ENCODE results near the gene ACER3.

ACER3 gene

DNA sequence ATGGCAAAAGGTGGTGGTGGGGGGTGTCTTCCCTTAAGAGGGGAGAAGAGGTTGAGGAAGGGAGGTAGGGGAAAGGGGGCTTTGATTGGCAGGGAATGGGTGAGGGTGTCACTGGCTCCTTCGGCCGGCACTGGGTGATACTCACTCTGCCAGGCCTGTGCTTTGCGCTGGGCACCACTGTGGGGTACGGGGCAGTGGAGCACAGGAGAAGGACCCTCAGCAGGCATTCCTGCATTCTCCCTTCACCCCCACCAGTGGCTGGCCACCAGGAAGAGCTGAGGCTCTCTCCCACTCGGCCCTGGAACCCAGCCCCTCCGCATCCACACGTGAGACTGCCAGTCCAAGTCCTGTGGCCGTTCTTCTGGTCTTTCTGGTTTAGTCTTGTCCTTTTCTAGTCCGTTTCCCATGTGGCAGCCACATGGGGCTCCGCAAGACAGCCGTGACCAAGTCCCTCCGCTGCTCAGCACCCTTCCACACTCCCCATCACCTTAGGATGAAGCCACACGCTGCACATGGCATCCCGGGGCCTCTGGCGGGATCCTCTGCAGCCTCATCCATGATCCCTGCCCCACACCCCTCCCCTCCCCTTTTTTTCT, 214.0 kb downstream of the ACER3 start:
- H3K4me3 ChIP-seq (ENCODE audit: low read depth, low read length): no peak overlapping the region
- TF ChIP-seq, protein P1, sequence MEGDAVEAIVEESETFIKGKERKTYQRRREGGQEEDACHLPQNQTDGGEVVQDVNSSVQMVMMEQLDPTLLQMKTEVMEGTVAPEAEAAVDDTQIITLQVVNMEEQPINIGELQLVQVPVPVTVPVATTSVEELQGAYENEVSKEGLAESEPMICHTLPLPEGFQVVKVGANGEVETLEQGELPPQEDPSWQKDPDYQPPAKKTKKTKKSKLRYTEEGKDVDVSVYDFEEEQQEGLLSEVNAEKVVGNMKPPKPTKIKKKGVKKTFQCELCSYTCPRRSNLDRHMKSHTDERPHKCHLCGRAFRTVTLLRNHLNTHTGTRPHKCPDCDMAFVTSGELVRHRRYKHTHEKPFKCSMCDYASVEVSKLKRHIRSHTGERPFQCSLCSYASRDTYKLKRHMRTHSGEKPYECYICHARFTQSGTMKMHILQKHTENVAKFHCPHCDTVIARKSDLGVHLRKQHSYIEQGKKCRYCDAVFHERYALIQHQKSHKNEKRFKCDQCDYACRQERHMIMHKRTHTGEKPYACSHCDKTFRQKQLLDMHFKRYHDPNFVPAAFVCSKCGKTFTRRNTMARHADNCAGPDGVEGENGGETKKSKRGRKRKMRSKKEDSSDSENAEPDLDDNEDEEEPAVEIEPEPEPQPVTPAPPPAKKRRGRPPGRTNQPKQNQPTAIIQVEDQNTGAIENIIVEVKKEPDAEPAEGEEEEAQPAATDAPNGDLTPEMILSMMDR (conservative IDR thresholded peaks at IDR 0.05; ENCODE audit: low read depth, low read length): no peak

DNA sequence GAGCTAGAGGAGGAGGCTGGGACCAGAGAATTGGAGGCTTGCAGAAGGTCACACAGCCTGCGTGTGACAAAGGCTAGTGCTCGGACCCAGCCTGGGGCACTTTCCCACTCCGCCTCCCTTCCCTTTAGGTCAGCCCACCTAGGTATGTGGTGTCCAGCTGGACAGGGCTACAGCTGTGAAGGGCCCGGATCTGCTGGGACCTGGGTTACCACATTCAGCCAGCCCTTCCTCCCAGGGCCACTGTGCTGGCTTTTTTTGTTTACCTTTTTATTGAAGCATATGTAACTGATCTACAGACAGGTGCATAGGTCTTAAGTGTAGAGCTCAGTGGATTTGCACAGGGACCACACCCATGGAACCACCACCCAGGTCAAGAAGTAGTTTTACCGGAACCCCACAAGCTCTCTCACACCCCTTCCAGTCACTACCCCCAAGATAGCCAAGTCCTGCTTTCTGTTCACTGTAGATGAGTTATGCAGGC, 214.7 kb downstream of the ACER3 start:
- H3K4me3 ChIP-seq (ENCODE audit: low read depth, low read length): no peak overlapping the region
- DNase-seq (ENCODE audit: low read depth): no peak
- TF ChIP-seq, protein P1 (conservative IDR thresholded peaks at IDR 0.05; ENCODE audit: low read depth, low read length): no peak

More for the DNA sequence above, 214.0 kb downstream of the ACER3 start:
- no peak for DNase-seq (ENCODE audit: low read depth)
